ENCODE data around the gene RALGPS1.

Gene RALGPS1

GRCh38 chr9:127179633-127180441 lies 265.3 kb downstream of the RALGPS1 start:
- CTCF ChIA-PET: no interaction called here
- Histone ChIP-seq H3K4me1 (ENCODE audit: control insufficient read depth, insufficient read depth, low read length) (no peaks in the 10 kb centered on the region), H3K4me3 (ENCODE audit: low read depth, low read length) (no peak overlapping the region), H3K27ac (ENCODE audit: extremely low read depth, low read depth, low read length) (no peak overlapping the region), H3K36me3 (ENCODE audit: control insufficient read depth in 2 of 2, insufficient read depth in 1 of 2, low read length in 2 of 2) (no peaks in the 10 kb centered on the region), H3K9me3 (ENCODE audit: control insufficient read depth, insufficient read depth, low read depth, low read length) (no peaks in the 10 kb centered on the region)
- TF ChIP-seq ZNF610 (tag by site-specific recombination; IDR thresholded peaks at IDR 0.05; ENCODE audit: borderline replicate concordance): no peak
- TF ChIP-seq EGR2 (tag by site-specific recombination; IDR thresholded peaks at IDR 0.05; ENCODE audit: low read depth): peak; percentile 27; the same call in 1 of the 2 replicates
- POLR2A ChIA-PET: no interaction called here

GRCh38 chr9:127180457-127181314 lies 266.1 kb downstream of the RALGPS1 start:
- Histone ChIP-seq H3K4me1 (ENCODE audit: control insufficient read depth, insufficient read depth, low read length) (no peaks in the 10 kb centered on the region), H3K36me3 (ENCODE audit: control insufficient read depth in 2 of 2, insufficient read depth in 1 of 2, low read length in 2 of 2) (no peaks in the 10 kb centered on the region), H3K4me3 (ENCODE audit: low read depth, low read length) (no peak overlapping the region), H3K9me3 (ENCODE audit: control insufficient read depth, insufficient read depth, low read depth, low read length) (no peaks in the 10 kb centered on the region), H3K27ac (ENCODE audit: extremely low read depth, low read depth, low read length) (no peak overlapping the region)
- CTCF ChIA-PET: no interaction called here
- POLR2A ChIA-PET: interaction anchor here (0.6 kb wide), 1 partner anchor 243 kb away, joined by 4 read pairs; no protein-coding TSS in a partner anchor
- peak; percentile 36 for TF ChIP-seq GLIS1 (tag by site-specific recombination; IDR thresholded peaks at IDR 0.05)
- TF ChIP-seq, protein P1, sequence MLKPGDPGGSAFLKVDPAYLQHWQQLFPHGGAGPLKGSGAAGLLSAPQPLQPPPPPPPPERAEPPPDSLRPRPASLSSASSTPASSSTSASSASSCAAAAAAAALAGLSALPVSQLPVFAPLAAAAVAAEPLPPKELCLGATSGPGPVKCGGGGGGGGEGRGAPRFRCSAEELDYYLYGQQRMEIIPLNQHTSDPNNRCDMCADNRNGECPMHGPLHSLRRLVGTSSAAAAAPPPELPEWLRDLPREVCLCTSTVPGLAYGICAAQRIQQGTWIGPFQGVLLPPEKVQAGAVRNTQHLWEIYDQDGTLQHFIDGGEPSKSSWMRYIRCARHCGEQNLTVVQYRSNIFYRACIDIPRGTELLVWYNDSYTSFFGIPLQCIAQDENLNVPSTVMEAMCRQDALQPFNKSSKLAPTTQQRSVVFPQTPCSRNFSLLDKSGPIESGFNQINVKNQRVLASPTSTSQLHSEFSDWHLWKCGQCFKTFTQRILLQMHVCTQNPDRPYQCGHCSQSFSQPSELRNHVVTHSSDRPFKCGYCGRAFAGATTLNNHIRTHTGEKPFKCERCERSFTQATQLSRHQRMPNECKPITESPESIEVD (tag by site-specific recombination; IDR thresholded peaks at IDR 0.05): no peak
- peak; percentile 61 for TF ChIP-seq ZIC2 (tag by site-specific recombination; IDR thresholded peaks at IDR 0.05)

DNA sequence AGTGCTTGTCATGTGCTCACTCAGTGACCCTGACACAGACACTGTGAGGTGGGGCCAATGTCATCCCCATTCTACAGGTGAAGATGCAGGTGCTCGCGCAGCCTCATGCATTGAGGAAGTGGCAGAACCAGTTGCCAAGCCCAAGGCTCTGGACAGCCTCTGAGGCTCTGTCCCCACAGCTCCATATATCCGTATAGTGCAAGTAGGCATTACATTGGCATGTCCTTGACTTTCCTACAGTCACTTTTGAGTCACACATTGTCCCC lies 266.7 kb downstream of the RALGPS1 start:
- POLR2A ChIA-PET: no interaction called here
- Histone ChIP-seq H3K4me3 (ENCODE audit: low read depth, low read length) (no peak overlapping the region), H3K9me3 (ENCODE audit: control insufficient read depth, insufficient read depth, low read depth, low read length) (no peaks in the 10 kb centered on the region), H3K4me1 (ENCODE audit: control insufficient read depth, insufficient read depth, low read length) (no peaks in the 10 kb centered on the region), H3K36me3 (ENCODE audit: control insufficient read depth in 2 of 2, insufficient read depth in 1 of 2, low read length in 2 of 2) (no peaks in the 10 kb centered on the region), H3K27ac (ENCODE audit: extremely low read depth, low read depth, low read length) (no peak overlapping the region)
- TF ChIP-seq ZNF155 (tag by site-specific recombination; IDR thresholded peaks at IDR 0.05) (no peak), ZNF341 (tag by site-specific recombination; IDR thresholded peaks at IDR 0.05; ENCODE audit: low read depth) (no peak), ZNF37A (tag by site-specific recombination; IDR thresholded peaks at IDR 0.05) (no peak), IKZF3 (tag by site-specific recombination; IDR thresholded peaks at IDR 0.05) (no peak), ZNF391 (tag by site-specific recombination; IDR thresholded peaks at IDR 0.05; ENCODE audit: borderline replicate concordance, low read depth) (no peak), SETDB1 (IDR thresholded peaks at IDR 0.05; ENCODE audit: insufficient read length, low read length) (no peak), ZNF133 (tag by site-specific recombination; IDR thresholded peaks at IDR 0.05) (no peak)
- TF ChIP-seq, protein P2, sequence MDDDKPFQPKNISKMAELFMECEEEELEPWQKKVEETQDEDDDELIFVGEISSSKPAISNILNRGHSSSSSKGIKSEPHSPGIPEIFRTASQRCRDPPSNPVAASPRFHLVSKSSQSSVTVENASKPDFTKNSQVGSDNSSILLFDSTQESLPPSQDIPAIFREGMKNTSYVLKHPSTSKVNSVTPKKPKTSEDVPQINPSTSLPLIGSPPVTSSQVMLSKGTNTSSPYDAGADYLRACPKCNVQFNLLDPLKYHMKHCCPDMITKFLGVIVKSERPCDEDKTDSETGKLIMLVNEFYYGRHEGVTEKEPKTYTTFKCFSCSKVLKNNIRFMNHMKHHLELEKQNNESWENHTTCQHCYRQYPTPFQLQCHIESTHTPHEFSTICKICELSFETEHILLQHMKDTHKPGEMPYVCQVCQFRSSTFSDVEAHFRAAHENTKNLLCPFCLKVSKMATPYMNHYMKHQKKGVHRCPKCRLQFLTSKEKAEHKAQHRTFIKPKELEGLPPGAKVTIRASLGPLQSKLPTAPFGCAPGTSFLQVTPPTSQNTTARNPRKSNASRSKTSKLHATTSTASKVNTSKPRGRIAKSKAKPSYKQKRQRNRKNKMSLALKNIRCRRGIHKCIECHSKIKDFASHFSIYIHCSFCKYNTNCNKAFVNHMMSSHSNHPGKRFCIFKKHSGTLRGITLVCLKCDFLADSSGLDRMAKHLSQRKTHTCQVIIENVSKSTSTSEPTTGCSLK (tag by site-specific recombination; IDR thresholded peaks at IDR 0.05): no peak
- TF ChIP-seq, protein P3, sequence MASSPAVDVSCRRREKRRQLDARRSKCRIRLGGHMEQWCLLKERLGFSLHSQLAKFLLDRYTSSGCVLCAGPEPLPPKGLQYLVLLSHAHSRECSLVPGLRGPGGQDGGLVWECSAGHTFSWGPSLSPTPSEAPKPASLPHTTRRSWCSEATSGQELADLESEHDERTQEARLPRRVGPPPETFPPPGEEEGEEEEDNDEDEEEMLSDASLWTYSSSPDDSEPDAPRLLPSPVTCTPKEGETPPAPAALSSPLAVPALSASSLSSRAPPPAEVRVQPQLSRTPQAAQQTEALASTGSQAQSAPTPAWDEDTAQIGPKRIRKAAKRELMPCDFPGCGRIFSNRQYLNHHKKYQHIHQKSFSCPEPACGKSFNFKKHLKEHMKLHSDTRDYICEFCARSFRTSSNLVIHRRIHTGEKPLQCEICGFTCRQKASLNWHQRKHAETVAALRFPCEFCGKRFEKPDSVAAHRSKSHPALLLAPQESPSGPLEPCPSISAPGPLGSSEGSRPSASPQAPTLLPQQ (tag by site-specific recombination; IDR thresholded peaks at IDR 0.05): no peak
- CTCF ChIA-PET: no interaction called here
